ENCODE measurements around the gene ALDH18A1. TPM values are rescaled to one million over a fixed set of nuclear protein-coding genes. Genes with fewer than 3 reads are reported as not detected.

ALDH18A1 gene
- total and polyA plus RNA-seq, 2 of the 8 experiments (the other 6 are each of a cell fraction or from before 2014, with no cell fraction given): 59.6 to 128 TPM

- no peak for TF ChIP-seq CHD7 (IDR thresholded peaks at IDR 0.05; ENCODE audit: insufficient replicate concordance, low read length)
- no peak for TF ChIP-seq CBX5 (IDR thresholded peaks at IDR 0.05; ENCODE audit: low read depth, low read length)
- TF ChIP-seq CEBPB (IDR thresholded peaks at IDR 0.05; ENCODE audit: low read depth, low read length): no peak
- no peak for TF ChIP-seq POLR2AphosphoS5 (IDR thresholded peaks at IDR 0.05; ENCODE audit: low read depth, low read length)
- no peak for TF ChIP-seq RFX5 (IDR thresholded peaks at IDR 0.05; ENCODE audit: borderline replicate concordance, low read depth, low read length)
- no peak for TF ChIP-seq JUN (IDR thresholded peaks at IDR 0.05; ENCODE audit: low read depth, low read length)
- no peak for TF ChIP-seq FOSL1 (IDR thresholded peaks at IDR 0.05; ENCODE audit: insufficient read depth, low read depth, low read length)
- TF ChIP-seq TAF1 (IDR thresholded peaks at IDR 0.05; ENCODE audit: low read depth, low read length): no peak
- TF ChIP-seq TAF7 (optimal IDR thresholded peaks at IDR 0.05; ENCODE audit: borderline replicate concordance, low read depth, low read length): no peak
- no peak for TF ChIP-seq CTBP2 (IDR thresholded peaks at IDR 0.05; ENCODE audit: borderline replicate concordance, insufficient read depth, insufficient read length, low read length)
- no peak for TF ChIP-seq PHF8 (conservative IDR thresholded peaks at IDR 0.05; ENCODE audit: low read depth, low read length)
- no peak for TF ChIP-seq NRF1 (IDR thresholded peaks at IDR 0.05; ENCODE audit: low read depth, low read length)
Measured at GRCh38 chr10:95635319-95635733, 21.2 kb downstream of the ALDH18A1 start (continued).

Measured in H1 (cell line).